ENCODE measurements around the gene TOMM34. TPM values are rescaled to one million over a fixed set of nuclear protein-coding genes. Genes with fewer than 3 reads are reported as not detected.
A peak's percentile ranks its signal among the peaks of the same experiment; 100 is the strongest.

TOMM34 gene
- total and polyA plus RNA-seq, 2 of the 13 experiments (the other 11 are each of a cell fraction or from before 2014, with no cell fraction given) = 36.2 to 52.0 TPM

DNA sequence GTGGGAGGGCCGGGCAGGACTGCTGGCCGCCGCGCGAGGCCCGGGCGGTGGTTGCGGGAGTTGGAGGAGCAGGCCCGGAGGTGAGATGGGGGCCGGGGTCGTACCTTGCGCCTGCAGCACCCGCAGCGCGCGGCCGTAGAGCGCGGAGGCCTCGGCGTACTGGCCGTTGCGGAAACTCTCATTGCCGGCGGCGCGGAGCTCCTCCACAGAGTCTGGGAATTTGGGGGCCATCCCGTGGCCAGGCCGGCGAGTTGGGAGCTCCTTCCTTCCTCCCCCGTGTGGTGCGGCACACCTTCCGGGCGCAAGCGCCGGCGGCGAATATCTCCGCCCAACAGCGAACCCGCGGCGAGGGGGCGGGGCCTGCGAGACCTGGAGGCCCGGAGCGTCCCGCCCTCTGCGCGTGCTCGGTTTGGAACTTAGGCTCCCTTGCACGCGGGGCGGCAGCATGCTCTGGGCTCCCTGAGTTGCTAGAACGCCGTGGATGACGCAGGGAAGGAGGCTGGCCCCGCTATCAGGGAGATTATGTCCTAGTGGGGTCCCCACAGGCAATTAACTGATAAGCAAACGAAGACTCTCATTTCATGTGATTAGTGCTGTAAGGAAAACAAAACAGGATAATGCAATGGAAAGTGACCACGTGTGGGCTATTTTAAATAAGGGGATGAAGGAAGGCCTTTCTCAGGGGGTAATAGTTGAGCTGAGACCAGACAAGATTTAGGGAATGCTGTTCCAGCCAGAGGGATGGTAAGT, at the start of gene TOMM34 (continued):
- TF ChIP-seq, protein P1, sequence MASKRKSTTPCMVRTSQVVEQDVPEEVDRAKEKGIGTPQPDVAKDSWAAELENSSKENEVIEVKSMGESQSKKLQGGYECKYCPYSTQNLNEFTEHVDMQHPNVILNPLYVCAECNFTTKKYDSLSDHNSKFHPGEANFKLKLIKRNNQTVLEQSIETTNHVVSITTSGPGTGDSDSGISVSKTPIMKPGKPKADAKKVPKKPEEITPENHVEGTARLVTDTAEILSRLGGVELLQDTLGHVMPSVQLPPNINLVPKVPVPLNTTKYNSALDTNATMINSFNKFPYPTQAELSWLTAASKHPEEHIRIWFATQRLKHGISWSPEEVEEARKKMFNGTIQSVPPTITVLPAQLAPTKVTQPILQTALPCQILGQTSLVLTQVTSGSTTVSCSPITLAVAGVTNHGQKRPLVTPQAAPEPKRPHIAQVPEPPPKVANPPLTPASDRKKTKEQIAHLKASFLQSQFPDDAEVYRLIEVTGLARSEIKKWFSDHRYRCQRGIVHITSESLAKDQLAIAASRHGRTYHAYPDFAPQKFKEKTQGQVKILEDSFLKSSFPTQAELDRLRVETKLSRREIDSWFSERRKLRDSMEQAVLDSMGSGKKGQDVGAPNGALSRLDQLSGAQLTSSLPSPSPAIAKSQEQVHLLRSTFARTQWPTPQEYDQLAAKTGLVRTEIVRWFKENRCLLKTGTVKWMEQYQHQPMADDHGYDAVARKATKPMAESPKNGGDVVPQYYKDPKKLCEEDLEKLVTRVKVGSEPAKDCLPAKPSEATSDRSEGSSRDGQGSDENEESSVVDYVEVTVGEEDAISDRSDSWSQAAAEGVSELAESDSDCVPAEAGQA (IDR thresholded peaks at IDR 0.05; ENCODE audit: low read depth) = no peak; the same call in none of the 2 replicates
- TF ChIP-seq, protein P1 (CRISPR knock-in tag; IDR thresholded peaks at IDR 0.05; ENCODE audit: borderline replicate concordance) = peak; percentile 9; the same call in 1 of the 2 replicates
- TF ChIP-seq RFXANK (CRISPR knock-in tag; IDR thresholded peaks at IDR 0.05) (0 out of 2 replicates have a peak, but pooled peaks have one; percentile 35), PLRG1 (conservative IDR thresholded peaks at IDR 0.05) (no peak), KLF11 (CRISPR knock-in tag; IDR thresholded peaks at IDR 0.05) (peak; percentile 99), ZNF101 (CRISPR knock-in tag; IDR thresholded peaks at IDR 0.05; ENCODE audit: borderline replicate concordance, low read depth) (0 out of 2 replicates have a peak, but pooled peaks have one; percentile 88), ZNF776 (CRISPR knock-in tag; IDR thresholded peaks at IDR 0.05) (peak; percentile 70; the same call in 1 of the 2 replicates), MAFF (IDR thresholded peaks at IDR 0.05; ENCODE audit: low read depth, low read length) (no peak), ZBTB42 (CRISPR knock-in tag; IDR thresholded peaks at IDR 0.05) (peak; percentile 87)
- TF ChIP-seq, protein P2, sequence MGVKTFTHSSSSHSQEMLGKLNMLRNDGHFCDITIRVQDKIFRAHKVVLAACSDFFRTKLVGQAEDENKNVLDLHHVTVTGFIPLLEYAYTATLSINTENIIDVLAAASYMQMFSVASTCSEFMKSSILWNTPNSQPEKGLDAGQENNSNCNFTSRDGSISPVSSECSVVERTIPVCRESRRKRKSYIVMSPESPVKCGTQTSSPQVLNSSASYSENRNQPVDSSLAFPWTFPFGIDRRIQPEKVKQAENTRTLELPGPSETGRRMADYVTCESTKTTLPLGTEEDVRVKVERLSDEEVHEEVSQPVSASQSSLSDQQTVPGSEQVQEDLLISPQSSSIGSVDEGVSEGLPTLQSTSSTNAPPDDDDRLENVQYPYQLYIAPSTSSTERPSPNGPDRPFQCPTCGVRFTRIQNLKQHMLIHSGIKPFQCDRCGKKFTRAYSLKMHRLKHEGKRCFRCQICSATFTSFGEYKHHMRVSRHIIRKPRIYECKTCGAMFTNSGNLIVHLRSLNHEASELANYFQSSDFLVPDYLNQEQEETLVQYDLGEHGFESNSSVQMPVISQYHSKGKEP (CRISPR knock-in tag; IDR thresholded peaks at IDR 0.05) = peak; percentile 87; the same call in 1 of the 2 replicates
- TF ChIP-seq, protein P3, sequence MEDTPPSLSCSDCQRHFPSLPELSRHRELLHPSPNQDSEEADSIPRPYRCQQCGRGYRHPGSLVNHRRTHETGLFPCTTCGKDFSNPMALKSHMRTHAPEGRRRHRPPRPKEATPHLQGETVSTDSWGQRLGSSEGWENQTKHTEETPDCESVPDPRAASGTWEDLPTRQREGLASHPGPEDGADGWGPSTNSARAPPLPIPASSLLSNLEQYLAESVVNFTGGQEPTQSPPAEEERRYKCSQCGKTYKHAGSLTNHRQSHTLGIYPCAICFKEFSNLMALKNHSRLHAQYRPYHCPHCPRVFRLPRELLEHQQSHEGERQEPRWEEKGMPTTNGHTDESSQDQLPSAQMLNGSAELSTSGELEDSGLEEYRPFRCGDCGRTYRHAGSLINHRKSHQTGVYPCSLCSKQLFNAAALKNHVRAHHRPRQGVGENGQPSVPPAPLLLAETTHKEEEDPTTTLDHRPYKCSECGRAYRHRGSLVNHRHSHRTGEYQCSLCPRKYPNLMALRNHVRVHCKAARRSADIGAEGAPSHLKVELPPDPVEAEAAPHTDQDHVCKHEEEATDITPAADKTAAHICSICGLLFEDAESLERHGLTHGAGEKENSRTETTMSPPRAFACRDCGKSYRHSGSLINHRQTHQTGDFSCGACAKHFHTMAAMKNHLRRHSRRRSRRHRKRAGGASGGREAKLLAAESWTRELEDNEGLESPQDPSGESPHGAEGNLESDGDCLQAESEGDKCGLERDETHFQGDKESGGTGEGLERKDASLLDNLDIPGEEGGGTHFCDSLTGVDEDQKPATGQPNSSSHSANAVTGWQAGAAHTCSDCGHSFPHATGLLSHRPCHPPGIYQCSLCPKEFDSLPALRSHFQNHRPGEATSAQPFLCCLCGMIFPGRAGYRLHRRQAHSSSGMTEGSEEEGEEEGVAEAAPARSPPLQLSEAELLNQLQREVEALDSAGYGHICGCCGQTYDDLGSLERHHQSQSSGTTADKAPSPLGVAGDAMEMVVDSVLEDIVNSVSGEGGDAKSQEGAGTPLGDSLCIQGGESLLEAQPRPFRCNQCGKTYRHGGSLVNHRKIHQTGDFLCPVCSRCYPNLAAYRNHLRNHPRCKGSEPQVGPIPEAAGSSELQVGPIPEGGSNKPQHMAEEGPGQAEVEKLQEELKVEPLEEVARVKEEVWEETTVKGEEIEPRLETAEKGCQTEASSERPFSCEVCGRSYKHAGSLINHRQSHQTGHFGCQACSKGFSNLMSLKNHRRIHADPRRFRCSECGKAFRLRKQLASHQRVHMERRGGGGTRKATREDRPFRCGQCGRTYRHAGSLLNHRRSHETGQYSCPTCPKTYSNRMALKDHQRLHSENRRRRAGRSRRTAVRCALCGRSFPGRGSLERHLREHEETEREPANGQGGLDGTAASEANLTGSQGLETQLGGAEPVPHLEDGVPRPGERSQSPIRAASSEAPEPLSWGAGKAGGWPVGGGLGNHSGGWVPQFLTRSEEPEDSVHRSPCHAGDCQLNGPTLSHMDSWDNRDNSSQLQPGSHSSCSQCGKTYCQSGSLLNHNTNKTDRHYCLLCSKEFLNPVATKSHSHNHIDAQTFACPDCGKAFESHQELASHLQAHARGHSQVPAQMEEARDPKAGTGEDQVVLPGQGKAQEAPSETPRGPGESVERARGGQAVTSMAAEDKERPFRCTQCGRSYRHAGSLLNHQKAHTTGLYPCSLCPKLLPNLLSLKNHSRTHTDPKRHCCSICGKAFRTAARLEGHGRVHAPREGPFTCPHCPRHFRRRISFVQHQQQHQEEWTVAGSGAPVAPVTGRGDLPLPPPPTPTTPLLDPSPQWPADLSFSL (CRISPR knock-in tag; IDR thresholded peaks at IDR 0.05) = peak; percentile 56; the same call in 1 of the 2 replicates
- TF ChIP-seq, protein P4, sequence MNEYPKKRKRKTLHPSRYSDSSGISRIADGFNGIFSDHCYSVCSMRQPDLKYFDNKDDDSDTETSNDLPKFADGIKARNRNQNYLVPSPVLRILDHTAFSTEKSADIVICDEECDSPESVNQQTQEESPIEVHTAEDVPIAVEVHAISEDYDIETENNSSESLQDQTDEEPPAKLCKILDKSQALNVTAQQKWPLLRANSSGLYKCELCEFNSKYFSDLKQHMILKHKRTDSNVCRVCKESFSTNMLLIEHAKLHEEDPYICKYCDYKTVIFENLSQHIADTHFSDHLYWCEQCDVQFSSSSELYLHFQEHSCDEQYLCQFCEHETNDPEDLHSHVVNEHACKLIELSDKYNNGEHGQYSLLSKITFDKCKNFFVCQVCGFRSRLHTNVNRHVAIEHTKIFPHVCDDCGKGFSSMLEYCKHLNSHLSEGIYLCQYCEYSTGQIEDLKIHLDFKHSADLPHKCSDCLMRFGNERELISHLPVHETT (CRISPR knock-in tag; conservative IDR thresholded peaks at IDR 0.05) = peak; percentile 77; the same call in 1 of the 2 replicates
